Frontal cortex (tissue), 4 donors: ENCODE data around the gene TAS2R41. TPM values are rescaled to one million over a fixed set of nuclear protein-coding genes. Genes with fewer than 3 reads are reported as not detected.
"Not testable (repeated sequence)": the region's sequence is repeated elsewhere in the genome, so short reads cannot be mapped to it uniquely, and the experiment has no call there.

Experiments
- DNase-seq, 2 donors: peaks; one replicate each; pipeline ENCODE4 v3.0.0; 2012; ENCODE audit warnings: low spot score in 2 of 2
- FAIRE-seq: peaks from 2 replicates; lab custom pipeline; 2012; peaks lifted over from hg19 to GRCh38; lab: Jason Lieb, UNC
- total RNA-seq: library from RNA; depleted of rRNA; stranded (reverse); fragments of >200 nt; gene quantifications from one replicate; pipeline ENCODE4 v1.2.3, GENCODE V29; 2014
- donor health status: control.
- donor health status: control.
- donor health status: control.

The TAS2R41 gene
- total RNA-seq, 1 donor from 2014 or later, result not detected

DNA sequence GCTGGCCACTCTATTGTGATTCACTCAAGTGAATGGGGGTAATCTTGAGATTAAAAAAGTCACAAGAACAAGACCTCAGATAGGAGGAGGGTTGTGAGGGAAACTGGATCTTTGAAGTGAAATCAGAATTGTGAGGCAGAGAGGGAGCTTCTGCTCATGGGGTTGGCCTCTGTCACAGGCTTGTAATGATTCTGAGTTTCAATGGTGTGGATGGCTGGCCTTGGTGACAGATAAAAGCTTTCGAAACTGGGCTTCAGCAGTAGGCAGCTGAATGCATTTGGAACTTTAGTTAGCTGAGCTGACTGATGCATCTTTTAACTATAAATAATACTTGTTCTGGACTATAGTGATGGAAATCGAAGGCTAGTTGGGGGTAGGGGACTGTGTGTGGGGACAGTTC, 22.2 kb upstream of the TAS2R41 start:
- no peak for DNase-seq

DNA sequence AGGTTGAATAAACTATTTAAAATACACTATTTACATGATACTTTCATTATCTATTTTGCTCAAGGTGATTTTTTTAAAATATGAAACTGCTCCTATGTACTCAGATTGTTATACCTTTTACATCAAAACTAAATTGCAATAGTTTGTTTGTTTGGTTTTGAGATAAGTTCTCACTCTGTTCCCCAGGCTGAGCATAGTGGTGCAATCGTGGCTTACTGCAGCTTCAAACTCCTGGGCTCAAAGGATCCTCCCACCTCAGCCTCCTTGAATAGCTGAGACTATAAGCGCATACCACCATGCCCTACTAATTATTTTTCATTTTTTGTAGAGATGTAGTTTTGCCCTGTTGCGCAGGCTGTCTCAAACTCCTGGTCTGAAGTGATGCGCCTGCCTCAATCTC, 21.7 kb upstream of the TAS2R41 start:
- FAIRE-seq, result no peak
- no peak for DNase-seq

More for the DNA sequence above, 22.2 kb upstream of the TAS2R41 start:
- no peak for FAIRE-seq

GRCh38 chr7:143456992-143457793, 20.5 kb upstream of the TAS2R41 start:
- no peak for FAIRE-seq
- no peak for DNase-seq

DNA sequence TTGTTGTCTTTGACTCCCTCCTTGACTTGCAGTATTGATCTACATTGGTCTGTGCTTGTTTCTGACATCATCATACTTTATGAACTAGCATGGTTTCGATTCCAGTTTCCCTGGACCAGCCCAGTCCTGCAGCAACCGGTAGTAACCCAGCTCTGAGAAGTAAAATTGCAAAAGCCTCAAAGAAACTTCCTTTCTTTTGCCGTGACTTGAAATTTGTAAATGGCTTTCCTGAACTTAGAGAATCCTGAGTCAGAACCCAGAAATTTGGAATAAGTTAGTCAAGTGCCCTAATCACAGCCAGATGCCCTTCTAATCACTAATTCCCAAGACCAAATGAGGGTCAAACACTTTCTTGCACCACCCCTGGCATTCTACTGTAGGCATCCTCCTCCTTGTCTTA, 19.4 kb upstream of the TAS2R41 start:
- FAIRE-seq (no peak), DNase-seq (no peak)

DNA sequence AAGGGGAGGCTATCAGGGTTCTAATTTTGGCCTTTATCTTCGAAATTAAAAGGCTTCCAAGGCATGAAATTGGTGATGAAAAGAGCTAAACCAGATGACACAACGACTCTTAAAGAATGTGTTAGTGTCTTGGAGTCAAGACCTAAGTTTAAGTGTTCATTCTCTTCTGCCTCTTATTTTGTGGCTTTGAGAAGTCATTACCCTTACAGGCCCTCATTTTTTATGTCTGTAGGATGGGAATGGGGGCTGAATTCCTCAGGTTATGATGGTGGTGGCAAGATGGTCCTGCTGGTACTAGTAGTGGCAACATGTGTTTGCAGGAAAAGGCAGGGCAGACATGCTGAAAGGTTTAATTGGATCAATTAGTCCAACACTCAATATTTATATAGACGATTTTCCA, 19.0 kb upstream of the TAS2R41 start:
- no peak for DNase-seq
- FAIRE-seq, result no peak

- no peak for FAIRE-seq
- no peak for DNase-seq
Measured at GRCh38 chr7:143459359-143459758, 18.3 kb upstream of the TAS2R41 start.

- no peak for DNase-seq
- no peak for FAIRE-seq
Measured at GRCh38 chr7:143460271-143460979, 17.2 kb upstream of the TAS2R41 start.

GRCh38 chr7:143462045-143462444, 15.6 kb upstream of the TAS2R41 start:
- DNase-seq, result no peak
- no peak for FAIRE-seq

GRCh38 chr7:143463556-143463955, 14.1 kb upstream of the TAS2R41 start:
- no peak for FAIRE-seq

DNA sequence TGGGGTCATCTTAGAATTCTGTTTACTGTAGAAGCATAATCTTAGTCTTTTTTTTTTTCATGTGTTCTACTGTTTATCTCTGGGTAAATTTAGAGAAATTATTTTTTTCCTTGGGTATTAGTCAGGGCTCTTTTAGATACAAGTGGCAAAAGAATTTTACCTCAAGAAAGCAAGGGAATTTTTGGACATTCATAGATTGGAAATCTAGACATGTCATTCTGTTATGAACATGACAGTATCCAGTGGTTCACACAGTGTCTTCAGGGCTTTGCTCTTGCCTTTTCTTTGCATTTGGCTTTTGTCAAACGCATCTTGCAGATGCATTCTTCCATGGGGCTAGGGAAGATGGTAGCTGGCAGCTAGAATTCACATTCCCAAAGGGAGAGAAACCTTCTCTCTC, 13.7 kb upstream of the TAS2R41 start:
- FAIRE-seq, result no peak
- DNase-seq, result no peak

More at GRCh38 chr7:143463556-143463955, 14.1 kb upstream of the TAS2R41 start:
- no peak for DNase-seq

DNA sequence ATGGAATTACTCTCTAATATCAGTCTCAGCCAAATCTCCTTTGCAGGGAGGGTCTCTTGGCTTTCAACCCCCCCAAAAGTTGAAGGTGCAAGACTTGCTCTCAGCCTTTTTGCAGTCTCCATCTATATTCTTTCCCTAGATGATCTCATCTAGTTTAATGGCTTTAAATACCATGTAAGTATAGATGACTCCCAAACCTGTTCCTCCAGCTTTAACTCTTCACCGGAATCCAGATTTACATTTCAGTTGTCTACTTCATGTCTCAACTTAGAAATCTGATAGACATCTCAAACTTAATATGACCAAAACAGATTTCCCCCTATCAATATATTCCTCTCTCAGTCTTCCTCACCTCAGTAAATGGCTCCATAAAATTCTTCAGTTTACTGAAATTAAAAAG, 9.9 kb upstream of the TAS2R41 start:
- DNase-seq (no peak), FAIRE-seq (no peak)

DNA sequence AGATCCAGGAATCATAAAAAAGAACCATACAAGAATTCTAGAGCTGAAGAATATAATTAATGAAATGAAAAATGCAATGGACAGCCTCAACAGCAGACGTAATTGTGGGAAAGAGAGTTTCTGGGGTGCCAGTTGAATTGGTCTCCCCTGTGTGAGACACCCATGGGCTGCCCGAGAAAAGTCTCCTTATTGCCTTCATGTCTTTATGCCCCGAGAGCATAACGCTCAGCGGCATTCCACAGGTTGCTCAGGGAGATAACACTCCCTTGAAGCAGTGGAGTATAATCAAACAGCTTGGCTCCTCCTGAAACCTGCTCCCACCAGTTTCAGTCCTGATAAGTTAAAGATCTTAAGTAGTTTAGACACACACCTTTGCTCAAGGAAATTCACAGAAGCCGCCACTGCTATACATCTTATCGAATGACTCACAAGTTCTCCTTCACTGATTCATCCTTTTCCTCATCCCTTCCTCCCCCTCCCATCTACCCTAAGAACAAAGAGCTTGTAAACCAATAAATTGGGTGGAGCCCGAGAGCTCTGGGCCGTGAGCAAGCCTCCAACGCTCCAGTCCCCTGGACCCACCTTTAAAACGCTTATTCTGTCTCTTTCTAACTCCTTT, 5.5 kb upstream of the TAS2R41 start:
- not testable (repeated sequence) for FAIRE-seq

GRCh38 chr7:143479055-143479766, 1.5 kb downstream of the TAS2R41 start:
- no peak for FAIRE-seq
- DNase-seq, result no peak

More for the DNA sequence above, 5.5 kb upstream of the TAS2R41 start:
- not testable (repeated sequence) for DNase-seq

GRCh38 chr7:143480501-143480900, 2.8 kb downstream of the TAS2R41 start:
- no peak for DNase-seq
- FAIRE-seq, result no peak

GRCh38 chr7:143484119-143484518, 6.4 kb downstream of the TAS2R41 start:
- DNase-seq, result no peak
- FAIRE-seq, result no peak

GRCh38 chr7:143485094-143485493, 7.4 kb downstream of the TAS2R41 start:
- DNase-seq (no peak), FAIRE-seq (no peak)

DNA sequence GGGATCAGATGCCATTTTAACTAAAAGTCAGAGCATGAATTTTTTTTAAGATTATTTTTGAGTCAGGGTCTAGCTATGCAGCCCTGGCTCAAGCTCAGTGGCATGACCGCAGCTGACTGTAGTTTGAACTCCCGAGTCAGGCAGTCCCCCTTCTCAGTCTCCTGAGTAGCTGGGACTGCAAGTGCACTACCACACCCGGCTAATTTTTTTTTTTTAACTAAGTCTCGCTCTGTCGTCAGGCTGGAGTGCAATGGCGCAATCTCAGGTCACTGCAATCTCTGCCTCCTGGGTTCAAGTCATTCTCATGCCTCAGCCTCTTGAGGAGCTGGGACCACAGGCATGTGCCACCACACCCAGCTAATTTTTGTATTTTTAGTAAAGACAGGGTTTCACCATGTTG, 7.8 kb downstream of the TAS2R41 start:
- DNase-seq (no peak), FAIRE-seq (no peak)

- DNase-seq, FAIRE-seq: not testable (repeated sequence)
Measured at GRCh38 chr7:143486266-143486665, 8.6 kb downstream of the TAS2R41 start.

GRCh38 chr7:143487061-143487460, 9.4 kb downstream of the TAS2R41 start:
- no peak for FAIRE-seq
- DNase-seq, result no peak

GRCh38 chr7:143487566-143487965, 9.9 kb downstream of the TAS2R41 start:
- FAIRE-seq, result no peak
- no peak for DNase-seq
